WTC11 (cell line): ENCODE data around the gene CRYBA2. TPM values are rescaled to one million over a fixed set of nuclear protein-coding genes. Genes with fewer than 3 reads are reported as not detected.

Experiments used
- ATAC-seq: fragments of 200-7000 bp; cut with Tn5 transposase; 2 replicates; pipeline ENCODE4 v1.10.0; 2021; ENCODE audit warnings: mild to moderate bottlenecking, moderate library complexity
- CTCF ChIA-PET: fragments of 300-600 bp; sonication (Branson Sonifier 250); formaldehyde crosslinking; loops from one replicate; lab custom pipeline; 2021; ENCODE audit warnings: antibody characterized with exemption; lab: Charles Lee
- POLR2A ChIA-PET: fragments of 350-600 bp; sonication (Branson Sonifier 250); formaldehyde crosslinking; loops from one replicate; lab custom pipeline; 2021; ENCODE audit warnings: antibody characterized with exemption; lab: Charles Lee
- DNase-seq: peaks from one replicate; pipeline ENCODE4 v3.0.0; 2021; ENCODE audit warnings: low spot score
- H3K27ac Mint-ChIP-seq: 2 replicates; pipeline ENCODE4 v1.8.0; 2021; ENCODE audit warnings: mixed read lengths
- H3K27me3 Mint-ChIP-seq: 2 replicates; pipeline ENCODE4 v1.8.0; 2021; ENCODE audit warnings: low read depth, mild to moderate bottlenecking, moderate library complexity, mixed read lengths
- H3K36me3 Mint-ChIP-seq: 2 replicates; pipeline ENCODE4 v1.8.0; 2021; ENCODE audit warnings: mixed read lengths
- H3K4me1 Mint-ChIP-seq: 2 replicates; pipeline ENCODE4 v1.8.0; 2022; ENCODE audit warnings: mixed read lengths
- H3K4me3 Mint-ChIP-seq: 2 replicates; pipeline ENCODE4 v1.8.0; 2021; ENCODE audit warnings: mild to moderate bottlenecking, moderate library complexity, mixed read lengths
- H3K9me3 Mint-ChIP-seq: 2 replicates; pipeline ENCODE4 v1.8.0; 2021; ENCODE audit warnings: mixed read lengths
- ATF1 ChIP-seq: sonication (generic); formaldehyde crosslinking; IDR thresholded peaks from 2 replicates; pipeline ENCODE4 v1.8.1; 2023; ENCODE audit warnings: mild to moderate bottlenecking, moderate library complexity, missing genetic modification reagents
- ATF2 ChIP-seq: sonication (generic); formaldehyde crosslinking; IDR thresholded peaks from 2 replicates; pipeline ENCODE4 v1.8.1; 2022; ENCODE audit warnings: low read depth, missing genetic modification reagents, borderline replicate concordance
- ATF3 ChIP-seq: sonication (generic); formaldehyde crosslinking; conservative IDR thresholded peaks from 2 replicates; pipeline ENCODE4 v1.8.1; 2022; ENCODE audit warnings: mild to moderate bottlenecking, missing genetic modification reagents
- ELF4 ChIP-seq: sonication (generic); formaldehyde crosslinking; IDR thresholded peaks from 2 replicates; pipeline ENCODE4 v1.8.1; 2022; ENCODE audit warnings: low read depth, mild to moderate bottlenecking, moderate library complexity, missing genetic modification reagents
- GTF2I ChIP-seq: fragments of 250-450 bp; sonication (Bioruptor Pico); conservative IDR thresholded peaks from 2 replicates; pipeline ENCODE4 v1.4.0; 2021; ENCODE audit warnings: mild to moderate bottlenecking
- MLX ChIP-seq: sonication (generic); formaldehyde crosslinking; IDR thresholded peaks from 2 replicates; pipeline ENCODE4 v1.8.1; 2023; ENCODE audit warnings: mild to moderate bottlenecking, missing genetic modification reagents, moderate library complexity
- NFE2L1 ChIP-seq: sonication (generic); formaldehyde crosslinking; IDR thresholded peaks from 2 replicates; pipeline ENCODE4 v1.8.1; 2023; ENCODE audit warnings: missing genetic modification reagents
- PREB ChIP-seq: sonication (generic); formaldehyde crosslinking; IDR thresholded peaks from 2 replicates; pipeline ENCODE4 v1.8.1; 2022; ENCODE audit warnings: mild to moderate bottlenecking, missing genetic modification reagents, moderate library complexity, borderline replicate concordance
- STAT6 ChIP-seq: sonication (generic); formaldehyde crosslinking; conservative IDR thresholded peaks from 2 replicates; pipeline ENCODE4 v1.8.1; 2023; ENCODE audit warnings: mild to moderate bottlenecking, low read depth, missing genetic modification reagents, moderate library complexity
- TCF7 ChIP-seq: sonication (generic); formaldehyde crosslinking; IDR thresholded peaks from 2 replicates; pipeline ENCODE4 v1.8.0; 2022; ENCODE audit warnings: mild to moderate bottlenecking, low read depth, missing genetic modification reagents, moderate library complexity
- total RNA-seq: library from RNA; stranded (reverse); gene quantifications from 3 replicates; pipeline ENCODE4 v1.2.3, GENCODE V29; 2021
- TF ChIP-seq, protein P1 (sequence below): sonication (generic); formaldehyde crosslinking; IDR thresholded peaks from 2 replicates; pipeline ENCODE4 v1.8.1; 2022; ENCODE audit warnings: missing genetic modification reagents, borderline replicate concordance
- TF ChIP-seq, protein P2 (sequence below): fragments of 200-600 bp; IDR thresholded peaks from 2 replicates; pipeline ENCODE4 v1.8.0; 2022; ENCODE audit warnings: antibody characterized with exemption
- TF ChIP-seq, protein P3 (sequence below): sonication (generic); formaldehyde crosslinking; IDR thresholded peaks from 2 replicates; pipeline ENCODE4 v1.8.1; 2023; ENCODE audit warnings: mild to moderate bottlenecking, missing genetic modification reagents
- TF ChIP-seq, protein P4 (sequence below): sonication (generic); formaldehyde crosslinking; IDR thresholded peaks from 2 replicates; pipeline ENCODE4 v1.8.0; 2023; ENCODE audit warnings: missing genetic modification reagents, mild to moderate bottlenecking, borderline replicate concordance

Gene CRYBA2
- total RNA-seq, 1 experiment from 2014 or later: not detected

DNA sequence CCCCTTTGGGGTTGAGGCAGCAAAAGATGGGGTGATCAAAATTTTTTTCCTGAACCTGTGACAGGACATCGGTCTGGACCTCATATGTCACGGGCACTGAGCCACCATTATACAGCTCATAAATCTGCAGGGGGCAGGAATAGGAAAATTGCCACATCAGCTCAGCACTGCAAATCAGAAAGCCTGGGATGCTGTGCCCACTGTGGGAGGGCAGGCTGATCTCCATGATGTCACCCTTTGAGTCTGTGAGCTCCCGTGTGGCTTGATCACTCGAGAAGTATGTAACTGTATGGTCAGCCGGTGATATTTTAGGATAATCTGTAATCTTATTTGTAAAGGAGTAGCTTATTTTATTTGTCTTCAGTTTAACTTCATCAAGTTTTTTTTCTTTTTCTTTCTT is 17.7 kb upstream of the CRYBA2 start (continued):
- TF ChIP-seq GTF2I (CRISPR knock-in tag): no peak

DNA sequence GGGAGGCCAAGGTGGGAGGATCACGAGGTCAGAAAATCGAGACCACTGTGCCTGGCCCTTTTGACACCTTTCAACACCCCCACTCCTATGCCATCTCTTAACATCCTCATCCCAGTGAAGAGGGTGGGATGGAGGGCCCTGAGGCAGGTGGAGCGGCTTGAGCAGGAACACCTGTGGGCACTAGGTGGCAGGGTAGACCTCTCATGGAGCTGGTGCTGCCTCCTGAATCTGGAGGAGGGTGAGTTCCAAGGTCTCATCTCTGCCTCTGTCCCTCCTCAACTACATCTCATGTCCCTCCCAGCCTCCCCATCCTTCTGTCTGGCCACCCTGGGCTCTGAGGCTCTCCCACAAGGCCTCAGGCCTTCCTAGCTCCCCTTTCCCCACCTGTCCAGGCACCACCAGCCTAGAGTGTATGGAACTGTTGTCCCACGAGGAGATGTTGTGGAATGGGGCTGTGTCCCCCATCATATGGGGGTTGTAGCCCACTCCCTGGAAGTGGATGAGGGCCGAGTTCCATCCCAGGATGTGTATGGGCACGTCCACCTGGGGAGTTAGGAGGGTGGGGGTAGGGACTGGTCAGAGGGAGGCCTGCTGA is 17.0 kb upstream of the CRYBA2 start:
- no peaks in the 10 kb centered on the region for H3K9me3 Mint-ChIP-seq
- POLR2A ChIA-PET: interaction anchor here (0.6 kb wide), 1 partner anchor 154 kb away, joined by 3 read pairs; no protein-coding TSS in a partner anchor
- CTCF ChIA-PET: interaction anchor here (0.5 to 3.3 kb wide), 28 partner anchors 8 to 207 kb away, joined by 3 to 33 read pairs (median 4); partner anchors contain the start of genes CRYBA2, IHH and WNT6
- TF ChIP-seq STAT6 (CRISPR knock-in tag) (no peak), ATF1 (CRISPR knock-in tag) (no peak)
- TF ChIP-seq, protein P1, sequence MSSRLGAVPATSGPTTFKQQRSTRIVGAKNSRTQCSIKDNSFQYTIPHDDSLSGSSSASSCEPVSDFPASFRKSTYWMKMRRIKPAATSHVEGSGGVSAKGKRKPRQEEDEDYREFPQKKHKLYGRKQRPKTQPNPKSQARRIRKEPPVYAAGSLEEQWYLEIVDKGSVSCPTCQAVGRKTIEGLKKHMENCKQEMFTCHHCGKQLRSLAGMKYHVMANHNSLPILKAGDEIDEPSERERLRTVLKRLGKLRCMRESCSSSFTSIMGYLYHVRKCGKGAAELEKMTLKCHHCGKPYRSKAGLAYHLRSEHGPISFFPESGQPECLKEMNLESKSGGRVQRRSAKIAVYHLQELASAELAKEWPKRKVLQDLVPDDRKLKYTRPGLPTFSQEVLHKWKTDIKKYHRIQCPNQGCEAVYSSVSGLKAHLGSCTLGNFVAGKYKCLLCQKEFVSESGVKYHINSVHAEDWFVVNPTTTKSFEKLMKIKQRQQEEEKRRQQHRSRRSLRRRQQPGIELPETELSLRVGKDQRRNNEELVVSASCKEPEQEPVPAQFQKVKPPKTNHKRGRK (CRISPR knock-in tag): no peak
- TF ChIP-seq, protein P2, sequence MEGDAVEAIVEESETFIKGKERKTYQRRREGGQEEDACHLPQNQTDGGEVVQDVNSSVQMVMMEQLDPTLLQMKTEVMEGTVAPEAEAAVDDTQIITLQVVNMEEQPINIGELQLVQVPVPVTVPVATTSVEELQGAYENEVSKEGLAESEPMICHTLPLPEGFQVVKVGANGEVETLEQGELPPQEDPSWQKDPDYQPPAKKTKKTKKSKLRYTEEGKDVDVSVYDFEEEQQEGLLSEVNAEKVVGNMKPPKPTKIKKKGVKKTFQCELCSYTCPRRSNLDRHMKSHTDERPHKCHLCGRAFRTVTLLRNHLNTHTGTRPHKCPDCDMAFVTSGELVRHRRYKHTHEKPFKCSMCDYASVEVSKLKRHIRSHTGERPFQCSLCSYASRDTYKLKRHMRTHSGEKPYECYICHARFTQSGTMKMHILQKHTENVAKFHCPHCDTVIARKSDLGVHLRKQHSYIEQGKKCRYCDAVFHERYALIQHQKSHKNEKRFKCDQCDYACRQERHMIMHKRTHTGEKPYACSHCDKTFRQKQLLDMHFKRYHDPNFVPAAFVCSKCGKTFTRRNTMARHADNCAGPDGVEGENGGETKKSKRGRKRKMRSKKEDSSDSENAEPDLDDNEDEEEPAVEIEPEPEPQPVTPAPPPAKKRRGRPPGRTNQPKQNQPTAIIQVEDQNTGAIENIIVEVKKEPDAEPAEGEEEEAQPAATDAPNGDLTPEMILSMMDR: peak; percentile 43; the same call in 1 of the 2 replicates
- TF ChIP-seq, all 79 proteins: peak for 1
- Mint-ChIP-seq H3K4me3 (no peak overlapping the region), H3K27me3 (peaks cover 64% of the 10 kb centered on the region), H3K4me1 (no peaks in the 10 kb centered on the region), H3K27ac (no peak overlapping the region), H3K36me3 (no peaks in the 10 kb centered on the region)
- DNase-seq: peak; percentile 61
- peak; percentile 96 for ATAC-seq

- CTCF ChIA-PET: interaction anchor here (1.0 to 2.8 kb wide), 7 partner anchors 15 to 146 kb away, joined by 3 to 14 read pairs (median 7); partner anchors contain the start of gene CRYBA2
- DNase-seq: no peak
- Mint-ChIP-seq H3K27ac (no peak overlapping the region), H3K4me1 (no peaks in the 10 kb centered on the region), H3K4me3 (no peak overlapping the region), H3K9me3 (no peaks in the 10 kb centered on the region), H3K36me3 (no peaks in the 10 kb centered on the region), H3K27me3 (peaks cover 64% of the 10 kb centered on the region)
- no peak for ATAC-seq
- POLR2A ChIA-PET: no interaction called here
- TF ChIP-seq TCF7 (CRISPR knock-in tag): no peak
- TF ChIP-seq, protein P3, sequence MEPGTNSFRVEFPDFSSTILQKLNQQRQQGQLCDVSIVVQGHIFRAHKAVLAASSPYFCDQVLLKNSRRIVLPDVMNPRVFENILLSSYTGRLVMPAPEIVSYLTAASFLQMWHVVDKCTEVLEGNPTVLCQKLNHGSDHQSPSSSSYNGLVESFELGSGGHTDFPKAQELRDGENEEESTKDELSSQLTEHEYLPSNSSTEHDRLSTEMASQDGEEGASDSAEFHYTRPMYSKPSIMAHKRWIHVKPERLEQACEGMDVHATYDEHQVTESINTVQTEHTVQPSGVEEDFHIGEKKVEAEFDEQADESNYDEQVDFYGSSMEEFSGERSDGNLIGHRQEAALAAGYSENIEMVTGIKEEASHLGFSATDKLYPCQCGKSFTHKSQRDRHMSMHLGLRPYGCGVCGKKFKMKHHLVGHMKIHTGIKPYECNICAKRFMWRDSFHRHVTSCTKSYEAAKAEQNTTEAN (CRISPR knock-in tag): no peak
- TF ChIP-seq NFE2L1 (CRISPR knock-in tag): no peak
- TF ChIP-seq ATF2 (CRISPR knock-in tag): no peak
- TF ChIP-seq PREB (CRISPR knock-in tag): no peak
- TF ChIP-seq, protein P4, sequence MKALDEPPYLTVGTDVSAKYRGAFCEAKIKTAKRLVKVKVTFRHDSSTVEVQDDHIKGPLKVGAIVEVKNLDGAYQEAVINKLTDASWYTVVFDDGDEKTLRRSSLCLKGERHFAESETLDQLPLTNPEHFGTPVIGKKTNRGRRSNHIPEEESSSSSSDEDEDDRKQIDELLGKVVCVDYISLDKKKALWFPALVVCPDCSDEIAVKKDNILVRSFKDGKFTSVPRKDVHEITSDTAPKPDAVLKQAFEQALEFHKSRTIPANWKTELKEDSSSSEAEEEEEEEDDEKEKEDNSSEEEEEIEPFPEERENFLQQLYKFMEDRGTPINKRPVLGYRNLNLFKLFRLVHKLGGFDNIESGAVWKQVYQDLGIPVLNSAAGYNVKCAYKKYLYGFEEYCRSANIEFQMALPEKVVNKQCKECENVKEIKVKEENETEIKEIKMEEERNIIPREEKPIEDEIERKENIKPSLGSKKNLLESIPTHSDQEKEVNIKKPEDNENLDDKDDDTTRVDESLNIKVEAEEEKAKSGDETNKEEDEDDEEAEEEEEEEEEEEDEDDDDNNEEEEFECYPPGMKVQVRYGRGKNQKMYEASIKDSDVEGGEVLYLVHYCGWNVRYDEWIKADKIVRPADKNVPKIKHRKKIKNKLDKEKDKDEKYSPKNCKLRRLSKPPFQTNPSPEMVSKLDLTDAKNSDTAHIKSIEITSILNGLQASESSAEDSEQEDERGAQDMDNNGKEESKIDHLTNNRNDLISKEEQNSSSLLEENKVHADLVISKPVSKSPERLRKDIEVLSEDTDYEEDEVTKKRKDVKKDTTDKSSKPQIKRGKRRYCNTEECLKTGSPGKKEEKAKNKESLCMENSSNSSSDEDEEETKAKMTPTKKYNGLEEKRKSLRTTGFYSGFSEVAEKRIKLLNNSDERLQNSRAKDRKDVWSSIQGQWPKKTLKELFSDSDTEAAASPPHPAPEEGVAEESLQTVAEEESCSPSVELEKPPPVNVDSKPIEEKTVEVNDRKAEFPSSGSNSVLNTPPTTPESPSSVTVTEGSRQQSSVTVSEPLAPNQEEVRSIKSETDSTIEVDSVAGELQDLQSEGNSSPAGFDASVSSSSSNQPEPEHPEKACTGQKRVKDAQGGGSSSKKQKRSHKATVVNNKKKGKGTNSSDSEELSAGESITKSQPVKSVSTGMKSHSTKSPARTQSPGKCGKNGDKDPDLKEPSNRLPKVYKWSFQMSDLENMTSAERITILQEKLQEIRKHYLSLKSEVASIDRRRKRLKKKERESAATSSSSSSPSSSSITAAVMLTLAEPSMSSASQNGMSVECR (CRISPR knock-in tag): no peak
- TF ChIP-seq ELF4 (CRISPR knock-in tag): no peak
- no peak for TF ChIP-seq ATF3 (CRISPR knock-in tag)
- no peak for TF ChIP-seq GTF2I (CRISPR knock-in tag)
- TF ChIP-seq MLX (CRISPR knock-in tag): no peak
Observed at GRCh38 chr2:219009294-219009693, 16.1 kb upstream of the CRYBA2 start.
